A673 (cell line): ENCODE results near the gene TERB1. TPM values are rescaled to one million over a fixed set of nuclear protein-coding genes. Genes with fewer than 3 reads are reported as not detected.

Experiments
- BruUV-seq: library from RNA; stranded (reverse); fragments of 400-500 nt; replicated peaks from 2 replicates; lab custom pipeline; 2021; lab: Mats Ljungman, UMichigan
- CTCF ChIA-PET: fragments of 300-600 bp; sonication (Branson Sonifier 250); formaldehyde crosslinking; loops from one replicate; lab custom pipeline; 2022; ENCODE audit warnings: antibody characterized with exemption; lab: Charles Lee
- POLR2A ChIA-PET: fragments of 300-600 bp; sonication (Branson Sonifier 250); formaldehyde crosslinking; loops from one replicate; lab custom pipeline; 2022; ENCODE audit warnings: antibody characterized with exemption; ENCODE audit not compliant: low non-redundant PET; lab: Charles Lee
- DNase-seq: peaks from one replicate; pipeline ENCODE4 v3.0.0-alpha.2; 2015; ENCODE audit warnings: low spot score
- H3K27ac ChIP-seq: fragments of 200-600 bp; sonication (generic); 2 replicates; pipeline ENCODE4 v1.5.1; 2016; ENCODE audit warnings: mixed run types, low read depth, mild to moderate bottlenecking, mixed read lengths, antibody characterized with exemption, low read length; ENCODE audit not compliant: poor library complexity, severe bottlenecking
- H3K27me3 ChIP-seq: fragments of 200-600 bp; sonication (generic); replicated peaks from 2 replicates; pipeline ENCODE4 v1.6.1; 2017; ENCODE audit warnings: mixed run types, low read depth, mild to moderate bottlenecking, mixed read lengths, antibody characterized with exemption, low read length; ENCODE audit not compliant: insufficient read depth, poor library complexity
- H3K36me3 ChIP-seq: fragments of 200-600 bp; sonication (generic); 2 replicates; pipeline ENCODE4 v1.6.1; 2016; ENCODE audit warnings: mixed run types, mild to moderate bottlenecking, mixed read lengths, antibody characterized with exemption, low read length; ENCODE audit not compliant: insufficient read depth, poor library complexity, severe bottlenecking
- H3K4me1 ChIP-seq: fragments of 200-600 bp; sonication (generic); 2 replicates; pipeline ENCODE4 v1.6.1; 2017; ENCODE audit warnings: mixed run types, mild to moderate bottlenecking, mixed read lengths, antibody characterized with exemption, low read length; ENCODE audit not compliant: insufficient read depth, poor library complexity, severe bottlenecking
- H3K4me3 ChIP-seq: fragments of 200-600 bp; sonication (generic); 2 replicates; pipeline ENCODE4 v1.5.1; 2016; ENCODE audit warnings: low read depth, mixed run types, mild to moderate bottlenecking, mixed read lengths, low read length; ENCODE audit not compliant: poor library complexity, severe bottlenecking
- H3K9me3 ChIP-seq: fragments of 200-600 bp; sonication (generic); 2 replicates; pipeline ENCODE4 v1.6.1; 2016; ENCODE audit warnings: mixed run types, low read depth, mild to moderate bottlenecking, mixed read lengths, antibody characterized with exemption, low read length; ENCODE audit not compliant: poor library complexity, severe bottlenecking
- CTCF ChIP-seq: fragments of 300-800, 200-600 bp; sonication (generic); conservative IDR thresholded peaks from 2 replicates; pipeline ENCODE4 v1.5.1; 2017; ENCODE audit warnings: low read depth, mild to moderate bottlenecking, antibody characterized with exemption, low read length, moderate library complexity, mixed read lengths
- EZH2 ChIP-seq: fragments of 200-600 bp; sonication (generic); IDR thresholded peaks from 2 replicates; pipeline ENCODE4 v1.6.1; 2017; ENCODE audit warnings: borderline replicate concordance, low read depth, mild to moderate bottlenecking, mixed read lengths, antibody characterized with exemption, low read length; ENCODE audit not compliant: poor library complexity, severe bottlenecking
- intact Hi-C: fragments of 100-400 bp; cut with micrococcal nuclease; formaldehyde crosslinking; loops from one replicate; pipeline ENCODE4 v1.10.0; 2022; ENCODE audit not compliant: unreplicated experiment
- total RNA-seq: library from RNA; stranded (reverse); gene quantifications from 2 replicates; pipeline ENCODE4 v1.2.3, GENCODE V29; 2021

The TERB1 gene
- total RNA-seq, 1 experiment from 2014 or later = not detected

- TF ChIP-seq CTCF = peak; percentile 69
- no peak for TF ChIP-seq EZH2
- CTCF ChIA-PET = no interaction called here
- Histone ChIP-seq H3K36me3 (no peaks in the 10 kb centered on the region), H3K4me3 (no peak overlapping the region), H3K27me3 (no peaks in the 10 kb centered on the region), H3K9me3 (no peaks in the 10 kb centered on the region), H3K27ac (no peak overlapping the region), H3K4me1 (no peaks in the 10 kb centered on the region)
- POLR2A ChIA-PET = no interaction called here
- BruUV-seq = no TSS peak
- intact Hi-C loops = no loop called here
- DNase-seq = peak; percentile 64
Measured at GRCh38 chr16:66717112-66717675, 84.2 kb downstream of the TERB1 start.

- H3K4me3 ChIP-seq = no peak overlapping the region
- no peak overlapping the region for H3K27ac ChIP-seq
- TF ChIP-seq CTCF (no peak), EZH2 (no peak)
- intact Hi-C loops = no loop called here
- no peaks in the 10 kb centered on the region for H3K27me3 ChIP-seq
- CTCF ChIA-PET = no interaction called here
- no TSS peak for BruUV-seq
- H3K36me3 ChIP-seq = no peaks in the 10 kb centered on the region
- DNase-seq = peak; percentile 19
- POLR2A ChIA-PET = no interaction called here
- no peaks in the 10 kb centered on the region for H3K9me3 ChIP-seq
- no peaks in the 10 kb centered on the region for H3K4me1 ChIP-seq
Measured at GRCh38 chr16:66714654-66715307, 86.6 kb downstream of the TERB1 start.

- Histone ChIP-seq H3K9me3 (no peaks in the 10 kb centered on the region), H3K27ac (no peak overlapping the region), H3K4me3 (no peak overlapping the region), H3K4me1 (no peaks in the 10 kb centered on the region), H3K36me3 (no peaks in the 10 kb centered on the region), H3K27me3 (no peaks in the 10 kb centered on the region)
- DNase-seq = no peak
- TF ChIP-seq CTCF (no peak), EZH2 (no peak)
- CTCF ChIA-PET = interaction anchor here (0.8 kb wide), 1 partner anchor 96 kb away, joined by 4 read pairs; no protein-coding TSS in a partner anchor
- POLR2A ChIA-PET = no interaction called here
- intact Hi-C loops = no loop called here
- no TSS peak for BruUV-seq
Measured at GRCh38 chr16:66714062-66714461, 87.3 kb downstream of the TERB1 start.
